DMS 273 (cell line): ENCODE results near the gene OVCA2.

Source experiments
- DNase-seq: peaks from one replicate; lab custom pipeline; 2025; ENCODE audit not compliant: unreplicated experiment; lab: John Stamatoyannopoulos, UW

Gene OVCA2

DNA sequence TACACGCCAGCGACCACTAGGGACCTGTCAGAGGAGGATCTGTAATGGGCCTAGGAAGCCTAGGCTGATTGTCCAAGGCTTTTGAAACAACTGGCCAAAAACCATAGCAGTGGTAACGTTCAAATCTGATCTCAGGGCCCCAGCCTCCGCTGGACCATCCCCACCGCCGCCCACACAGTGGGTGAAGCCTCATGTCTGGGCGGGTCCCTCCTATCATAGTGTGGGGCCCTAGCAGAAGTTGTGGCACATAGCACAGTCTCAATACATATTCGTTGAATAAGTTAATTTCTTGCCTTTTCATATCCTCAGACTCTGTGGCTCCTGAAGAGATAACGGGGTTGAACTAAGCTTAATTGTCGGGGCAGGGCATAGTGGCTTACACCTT is 11.1 kb upstream of the OVCA2 start:
- DNase-seq: no peak

DNA sequence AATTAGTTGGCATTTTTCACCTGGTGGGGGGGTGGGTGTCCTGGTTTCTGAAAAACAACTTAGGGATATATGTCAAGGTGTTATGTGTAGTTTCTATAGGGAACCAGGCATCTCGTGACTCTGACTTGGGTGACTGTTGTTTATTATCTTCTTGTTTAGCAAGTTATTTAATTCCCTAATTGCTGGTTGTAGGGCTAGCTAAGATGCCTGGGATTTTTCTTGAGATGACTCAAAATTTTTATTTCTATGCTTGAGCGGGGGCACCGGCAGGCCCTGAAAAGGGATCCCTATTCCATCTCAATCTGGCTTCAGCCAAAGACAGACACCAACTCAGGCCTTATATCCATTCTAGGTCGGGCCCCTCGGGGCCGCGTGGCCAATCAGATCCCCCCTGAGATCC is 8.7 kb upstream of the OVCA2 start:
- DNase-seq: no peak

DNA sequence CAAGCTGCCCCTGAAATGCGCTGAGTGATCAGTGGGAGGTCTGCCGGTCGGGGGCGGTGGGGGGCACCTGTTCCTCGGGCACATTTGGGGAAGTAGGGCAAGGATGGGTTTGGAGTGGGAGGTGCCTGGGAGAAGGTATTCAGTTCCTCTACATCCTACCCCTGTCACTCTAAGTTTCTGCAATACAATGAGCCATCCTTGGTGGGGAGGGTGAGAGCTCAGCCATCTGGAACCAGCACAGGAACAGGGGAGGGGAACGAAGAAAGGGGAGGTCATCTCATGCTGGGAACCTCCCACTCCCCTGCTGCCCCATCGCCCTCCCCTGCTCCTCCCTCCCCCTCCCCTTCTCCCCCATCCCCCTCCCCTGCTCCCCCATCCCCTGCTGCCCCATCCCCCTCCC is 7.7 kb upstream of the OVCA2 start:
- DNase-seq: peak; percentile 68

DNA sequence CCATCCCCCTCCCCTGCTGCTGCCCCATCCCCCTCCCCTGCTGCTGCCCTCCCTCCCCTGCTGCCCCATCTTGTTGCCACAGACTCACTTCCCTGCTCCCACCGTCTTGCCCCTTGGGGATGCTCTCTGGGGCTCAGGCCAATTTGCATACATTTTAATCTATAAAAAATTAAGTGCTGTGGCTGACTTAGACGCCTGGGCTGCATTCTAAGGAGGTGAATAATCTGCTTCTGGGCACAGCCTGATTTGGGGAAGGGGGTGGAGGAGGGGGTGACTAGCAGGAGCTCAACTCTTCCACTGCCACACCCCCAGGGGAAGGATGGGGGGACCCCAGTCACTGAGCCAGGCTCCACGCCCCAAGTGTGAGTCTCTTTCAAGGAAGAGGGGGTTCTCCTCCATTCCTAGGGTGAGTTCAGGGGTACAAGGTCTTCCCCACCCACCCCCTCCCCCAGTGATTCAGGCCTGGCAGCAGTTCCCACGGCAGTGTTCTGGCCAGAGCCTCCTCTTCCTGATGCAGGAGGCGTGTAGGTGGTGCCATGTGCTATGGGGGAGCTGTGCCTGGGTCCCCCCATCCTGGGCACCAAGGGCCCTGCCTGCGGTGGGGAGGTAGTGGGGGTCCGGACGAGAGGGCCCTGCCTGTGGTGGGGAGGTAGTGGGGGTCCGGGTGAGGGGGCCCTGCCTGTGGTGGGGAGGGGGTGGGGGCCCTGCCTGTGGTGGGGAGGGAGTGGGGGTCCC is 6.8 kb upstream of the OVCA2 start:
- peak; percentile 31 for DNase-seq

DNA sequence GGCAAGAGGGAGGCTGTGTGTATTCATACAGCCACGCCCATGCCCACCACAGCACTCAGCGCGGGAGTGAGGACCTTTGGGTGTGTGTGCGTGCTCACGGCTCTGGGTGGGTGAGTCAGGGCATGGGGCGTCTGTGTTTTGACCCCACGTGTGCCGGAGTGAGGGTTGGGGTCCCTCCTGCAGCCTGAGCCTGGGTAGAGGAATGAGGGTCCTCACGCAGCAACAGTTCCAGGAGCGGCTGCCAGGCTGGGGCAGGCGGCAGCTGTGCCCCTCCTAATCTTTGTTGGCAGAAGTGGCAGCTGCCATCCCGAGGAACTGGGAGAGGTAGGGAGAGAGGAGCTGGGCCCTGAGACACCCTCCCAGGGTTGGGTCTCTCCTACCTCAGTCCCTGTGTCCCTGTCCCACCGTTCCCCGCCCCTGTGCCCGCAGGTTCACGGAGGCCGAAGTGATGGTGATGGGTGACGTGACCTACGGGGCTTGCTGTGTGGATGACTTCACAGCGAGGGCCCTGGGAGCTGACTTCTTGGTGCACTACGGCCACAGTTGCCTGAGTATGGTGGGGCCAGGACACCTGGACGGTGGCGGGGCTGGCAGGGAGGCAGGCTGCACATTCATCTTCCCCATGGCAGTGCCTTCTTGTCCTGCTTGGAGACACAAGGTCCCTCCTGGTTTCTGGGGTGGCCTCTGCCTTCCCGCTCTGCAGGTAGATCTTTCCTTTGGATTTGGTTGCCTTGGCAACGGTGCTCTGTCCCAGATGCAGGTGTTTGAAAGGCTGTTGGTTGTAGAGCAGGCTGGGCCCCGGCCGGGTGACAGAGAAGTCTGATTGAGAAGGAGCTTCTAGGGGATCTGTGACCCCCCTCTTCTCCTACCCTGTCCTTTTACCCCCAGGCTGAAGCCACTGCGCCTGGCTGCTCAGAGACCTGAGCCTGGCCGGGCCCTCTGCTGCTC is 6.0 kb upstream of the OVCA2 start:
- no peak for DNase-seq

DNA sequence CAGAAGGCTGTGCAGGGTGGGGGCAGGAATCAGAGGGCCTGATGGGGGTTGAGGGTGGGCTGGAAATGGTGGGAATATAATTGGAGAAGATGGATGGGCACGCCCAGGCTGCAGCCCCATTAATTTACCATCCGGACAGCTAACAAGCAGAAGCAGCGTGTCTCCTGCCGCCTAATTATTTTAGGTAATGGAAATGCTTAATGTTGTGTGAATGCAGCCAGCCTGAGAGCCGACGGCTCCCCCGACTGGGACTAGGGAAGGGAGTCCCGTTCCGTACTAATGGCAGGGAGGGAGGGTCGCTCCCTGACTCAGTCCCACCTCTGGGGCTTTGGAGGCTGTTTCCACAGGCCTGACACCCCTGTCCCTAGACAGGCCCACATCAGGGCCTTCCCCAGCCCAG is 4.7 kb upstream of the OVCA2 start:
- no peak for DNase-seq

DNA sequence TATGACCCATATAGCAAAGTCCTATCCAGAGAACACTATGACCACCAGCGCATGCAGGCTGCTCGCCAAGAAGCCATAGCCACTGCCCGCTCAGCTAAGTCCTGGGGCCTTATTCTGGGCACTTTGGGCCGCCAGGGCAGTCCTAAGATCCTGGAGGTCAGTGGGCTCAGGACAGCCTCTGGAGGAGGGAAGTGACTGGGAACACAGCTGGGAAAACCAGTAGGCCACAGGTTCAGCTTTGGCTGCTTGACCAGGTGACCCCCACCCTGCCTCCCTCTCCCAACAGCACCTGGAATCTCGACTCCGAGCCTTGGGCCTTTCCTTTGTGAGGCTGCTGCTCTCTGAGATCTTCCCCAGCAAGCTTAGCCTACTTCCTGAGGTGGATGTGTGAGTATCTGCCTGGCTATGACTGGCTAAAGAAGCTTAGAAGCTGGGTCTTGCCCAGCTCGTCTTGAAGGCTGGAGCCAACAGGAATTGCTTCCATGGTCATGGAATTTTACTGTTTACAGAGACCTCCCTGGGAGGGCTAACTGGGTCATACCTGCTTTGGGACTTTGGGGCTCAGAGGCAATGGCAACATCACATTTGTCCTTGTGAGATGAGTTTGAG is 1.5 kb upstream of the OVCA2 start:
- no peak for DNase-seq

DNA sequence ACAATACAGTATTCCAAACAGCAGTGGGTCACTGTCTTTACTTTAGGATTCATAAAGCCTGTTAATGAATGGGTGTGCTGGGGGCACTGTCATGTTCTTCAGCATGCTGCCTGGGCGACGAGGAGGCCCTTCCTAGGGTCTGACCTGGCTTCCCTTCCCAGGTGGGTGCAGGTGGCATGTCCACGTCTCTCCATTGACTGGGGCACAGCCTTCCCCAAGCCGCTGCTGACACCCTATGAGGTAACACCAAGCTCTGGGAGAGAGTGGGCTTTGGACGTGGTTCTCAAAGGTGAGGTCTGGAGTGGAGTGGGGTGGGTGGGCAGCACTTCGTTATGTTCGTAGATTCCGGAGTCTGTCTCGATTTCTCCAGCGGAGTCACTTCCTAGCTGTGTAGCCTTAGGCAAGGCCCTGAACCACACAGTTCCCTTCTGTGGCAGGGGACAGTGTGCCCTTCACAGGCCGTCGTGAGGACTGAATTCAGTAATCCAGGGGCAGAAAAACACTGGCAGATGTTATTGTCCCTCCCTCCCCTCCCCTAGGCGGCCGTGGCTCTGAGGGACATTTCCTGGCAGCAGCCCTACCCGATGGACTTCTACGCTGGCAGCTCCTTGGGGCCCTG is 771 bp upstream of the OVCA2 start:
- DNase-seq: peak; percentile 76

DNA sequence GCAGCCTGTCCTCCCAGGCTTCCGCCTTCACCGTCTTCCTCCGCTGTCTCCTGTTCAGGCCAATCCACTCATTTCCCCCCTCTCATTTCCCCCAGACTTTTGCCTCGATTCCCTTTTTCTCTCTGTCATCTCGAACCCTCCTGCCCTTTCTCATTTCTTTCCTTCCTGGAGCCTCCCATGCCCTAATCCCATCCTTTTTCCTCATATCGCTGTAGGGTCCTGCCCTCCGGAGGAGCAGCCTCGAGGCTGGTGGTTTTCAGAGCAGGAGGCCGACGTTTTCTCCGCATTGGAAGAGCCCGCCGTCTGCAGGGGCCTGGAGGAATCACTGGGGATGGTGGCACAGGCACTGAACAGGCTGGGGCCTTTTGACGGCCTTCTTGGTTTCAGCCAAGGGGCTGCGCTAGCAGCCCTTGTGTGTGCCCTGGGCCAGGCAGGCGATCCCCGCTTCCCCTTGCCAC is 597 bp downstream of the OVCA2 start:
- peak; percentile 48 for DNase-seq

DNA sequence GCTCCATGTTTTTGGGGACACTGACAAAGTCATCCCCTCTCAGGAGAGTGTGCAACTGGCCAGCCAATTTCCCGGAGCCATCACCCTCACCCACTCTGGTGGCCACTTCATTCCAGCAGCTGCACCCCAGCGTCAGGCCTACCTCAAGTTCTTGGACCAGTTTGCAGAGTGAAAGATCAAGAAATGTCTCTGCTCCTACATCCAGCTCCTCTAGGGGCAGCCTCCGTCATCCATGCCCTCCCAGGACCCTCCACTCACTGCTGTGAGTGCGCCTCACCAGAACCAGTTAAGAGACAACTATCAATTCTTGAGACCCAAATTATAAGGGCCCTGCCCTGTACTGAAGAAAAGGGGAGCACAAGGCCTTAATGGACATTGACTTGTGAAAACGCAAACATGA is 1.1 kb downstream of the OVCA2 start:
- DNase-seq: no peak

DNA sequence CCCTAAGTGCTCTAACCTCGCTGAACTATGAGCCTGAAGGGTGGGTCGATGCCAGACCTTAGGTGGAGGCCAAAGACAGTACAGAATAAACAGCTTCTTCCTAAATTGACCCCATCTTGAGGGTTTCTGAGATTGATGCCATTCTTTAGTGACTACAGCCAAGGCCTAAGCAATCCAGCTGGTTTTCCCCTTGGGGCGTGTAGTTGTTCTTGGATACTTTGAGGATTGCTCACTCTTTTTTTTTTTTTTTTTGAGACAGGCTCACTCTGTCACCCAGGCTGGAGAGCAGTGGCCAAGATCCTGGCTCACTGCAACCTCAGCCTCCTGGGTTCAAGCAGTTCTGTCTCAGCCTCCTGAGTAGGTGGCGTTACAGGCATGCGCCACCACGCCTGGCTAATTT is 2.0 kb downstream of the OVCA2 start:
- no peak for DNase-seq

DNA sequence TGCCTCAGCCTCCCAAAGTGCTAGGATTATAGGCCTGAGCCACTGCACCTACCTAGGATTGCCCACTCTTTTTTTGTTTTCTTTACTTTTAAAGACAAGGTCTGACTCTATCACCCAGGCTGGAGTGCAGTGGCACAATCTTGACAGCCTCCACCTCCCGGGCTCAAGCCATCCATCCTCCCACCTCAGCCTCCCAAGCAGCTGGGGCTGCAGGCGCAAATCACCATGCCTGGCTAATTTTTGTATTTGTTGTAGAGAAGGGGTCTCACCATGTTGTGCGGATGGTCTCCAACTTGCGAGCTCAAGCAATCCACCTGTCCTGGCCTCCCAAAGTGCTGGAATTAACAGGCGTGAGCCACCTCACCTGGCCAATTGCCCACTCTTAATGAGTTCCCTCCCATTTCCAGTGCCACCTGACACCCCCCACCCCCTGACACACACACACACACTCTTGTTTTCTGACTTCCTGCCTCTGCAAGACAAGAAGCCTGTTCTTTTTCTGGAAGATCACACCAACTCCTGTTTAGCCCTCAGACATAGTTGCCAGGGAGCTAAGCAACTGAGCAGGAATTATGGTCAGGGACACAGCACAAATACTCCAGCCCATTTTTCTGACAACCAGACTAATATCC is 2.6 kb downstream of the OVCA2 start:
- DNase-seq: no peak

DNA sequence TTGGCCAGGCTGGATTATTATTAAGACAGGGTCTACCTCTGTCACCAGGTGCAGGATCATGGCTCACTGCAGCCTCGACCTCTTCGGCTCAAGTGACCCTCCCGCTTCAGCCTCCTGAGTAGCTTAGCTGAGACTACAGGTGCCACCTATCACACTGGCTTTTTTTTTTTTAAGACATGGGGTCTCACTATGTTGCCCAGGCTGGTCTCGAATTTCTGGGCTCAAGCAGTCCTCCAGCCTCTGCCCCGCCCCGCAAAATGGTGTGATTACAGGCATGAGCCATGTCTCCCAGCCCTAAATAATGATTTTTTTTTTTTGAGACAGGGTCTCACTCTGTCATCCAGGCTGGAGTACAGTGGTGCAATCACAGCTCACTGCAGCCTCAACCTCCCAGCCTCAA is 5.8 kb downstream of the OVCA2 start:
- DNase-seq: no peak

DNA sequence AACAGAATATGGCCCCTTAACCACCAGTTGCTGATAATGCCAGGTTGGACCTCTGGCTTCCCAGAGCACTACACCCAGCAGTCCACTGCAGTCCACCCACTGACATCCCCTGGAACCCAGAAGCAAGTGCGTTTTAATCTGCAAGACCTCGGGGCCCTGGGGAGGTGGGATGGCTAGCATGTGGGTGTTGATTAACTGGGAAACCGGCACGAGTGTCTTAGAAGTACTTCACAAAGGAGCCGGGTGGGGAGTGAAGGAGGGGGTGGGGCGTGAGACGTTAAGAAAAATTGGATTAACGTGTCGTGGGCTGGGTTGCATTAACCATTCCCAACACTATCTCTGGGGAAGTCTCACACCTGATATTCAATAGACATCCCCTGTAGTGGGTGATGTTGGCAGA is 7.0 kb downstream of the OVCA2 start:
- no peak for DNase-seq

DNA sequence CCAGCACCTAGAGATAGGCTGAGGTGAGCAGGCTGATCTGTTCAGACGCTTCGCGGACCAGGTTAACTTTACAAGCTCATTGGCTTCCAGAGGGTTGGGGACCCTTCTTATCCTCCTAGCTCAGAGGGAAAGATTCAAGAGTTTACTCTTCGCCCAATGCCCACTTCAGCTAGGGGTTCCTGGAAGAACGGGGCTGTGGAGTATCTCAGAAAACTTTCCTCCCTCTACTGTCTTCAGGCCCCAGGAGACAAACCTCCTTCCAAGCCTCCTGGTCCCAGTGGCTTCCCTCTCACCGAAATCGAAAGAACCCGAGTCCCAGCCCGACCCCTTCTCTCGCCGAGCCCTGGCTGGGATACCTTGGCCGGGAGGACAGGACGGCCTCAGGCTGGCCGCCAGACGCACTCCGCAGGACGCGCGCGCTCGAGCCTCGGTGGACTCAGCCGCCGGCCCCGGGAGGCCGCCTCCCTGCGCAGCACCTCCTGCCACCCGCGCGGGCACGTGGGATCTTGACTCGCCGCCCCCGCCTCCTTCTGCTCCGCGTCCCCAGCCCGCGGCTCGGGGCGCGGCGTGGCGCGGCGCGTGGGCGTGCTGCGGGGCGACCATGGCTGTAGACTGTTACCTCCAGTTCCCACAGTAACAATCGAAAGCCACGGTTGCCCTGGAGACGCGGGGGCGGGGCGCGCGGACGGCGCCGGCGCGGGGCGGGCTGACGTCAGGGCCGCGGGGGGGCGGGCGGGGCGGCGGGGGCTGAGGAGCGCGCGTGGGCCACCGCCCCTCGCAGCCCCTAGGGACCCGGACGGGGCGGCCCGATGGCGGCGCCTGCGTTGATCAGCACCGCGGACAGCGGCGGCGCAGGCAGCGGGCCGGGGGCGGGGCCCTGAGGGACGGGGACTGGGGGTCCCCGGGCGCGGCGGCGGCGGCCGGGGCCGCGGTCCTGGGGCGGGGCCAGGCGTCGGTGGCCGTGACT is 7.8 kb downstream of the OVCA2 start:
- DNase-seq: peak; percentile 84

DNA sequence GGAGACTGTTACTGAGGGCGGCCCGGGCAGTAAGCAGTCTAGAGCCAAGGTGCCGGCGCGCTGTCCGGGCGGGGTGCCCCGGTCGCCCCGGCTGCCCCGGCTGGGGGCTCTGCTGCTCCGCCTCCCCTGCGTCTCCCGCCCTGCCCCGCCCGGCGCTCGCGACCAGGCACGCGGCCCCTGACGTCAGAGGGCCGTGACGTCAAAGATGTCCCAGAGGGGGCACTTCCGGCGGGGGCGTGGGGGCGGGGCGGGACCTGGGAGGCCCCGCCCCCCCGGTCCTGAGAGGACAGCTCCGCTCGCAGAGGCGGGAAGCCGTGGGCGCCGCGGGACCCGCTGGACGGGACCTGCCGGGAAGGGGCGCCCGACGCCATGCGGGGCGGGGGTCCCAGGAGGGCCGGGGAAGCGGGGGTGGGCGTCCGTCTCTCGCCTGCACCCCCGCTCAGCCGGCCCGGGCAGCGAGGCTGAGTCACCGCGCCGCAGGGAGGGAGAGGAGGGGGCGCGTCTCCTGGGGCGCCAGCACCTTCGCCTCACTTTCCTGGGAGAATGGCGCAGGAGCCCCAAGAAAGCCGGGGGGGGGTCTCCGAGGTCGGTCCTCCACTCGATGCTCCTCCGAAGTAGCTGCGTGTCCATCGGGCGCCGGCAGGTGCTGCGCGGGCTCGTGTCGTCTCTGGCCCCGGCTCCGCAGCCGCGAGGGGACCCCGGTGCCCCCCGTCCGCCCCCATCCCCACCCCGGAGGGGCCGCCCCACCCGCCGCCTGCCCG is 8.7 kb downstream of the OVCA2 start:
- DNase-seq: peak; percentile 78

DNA sequence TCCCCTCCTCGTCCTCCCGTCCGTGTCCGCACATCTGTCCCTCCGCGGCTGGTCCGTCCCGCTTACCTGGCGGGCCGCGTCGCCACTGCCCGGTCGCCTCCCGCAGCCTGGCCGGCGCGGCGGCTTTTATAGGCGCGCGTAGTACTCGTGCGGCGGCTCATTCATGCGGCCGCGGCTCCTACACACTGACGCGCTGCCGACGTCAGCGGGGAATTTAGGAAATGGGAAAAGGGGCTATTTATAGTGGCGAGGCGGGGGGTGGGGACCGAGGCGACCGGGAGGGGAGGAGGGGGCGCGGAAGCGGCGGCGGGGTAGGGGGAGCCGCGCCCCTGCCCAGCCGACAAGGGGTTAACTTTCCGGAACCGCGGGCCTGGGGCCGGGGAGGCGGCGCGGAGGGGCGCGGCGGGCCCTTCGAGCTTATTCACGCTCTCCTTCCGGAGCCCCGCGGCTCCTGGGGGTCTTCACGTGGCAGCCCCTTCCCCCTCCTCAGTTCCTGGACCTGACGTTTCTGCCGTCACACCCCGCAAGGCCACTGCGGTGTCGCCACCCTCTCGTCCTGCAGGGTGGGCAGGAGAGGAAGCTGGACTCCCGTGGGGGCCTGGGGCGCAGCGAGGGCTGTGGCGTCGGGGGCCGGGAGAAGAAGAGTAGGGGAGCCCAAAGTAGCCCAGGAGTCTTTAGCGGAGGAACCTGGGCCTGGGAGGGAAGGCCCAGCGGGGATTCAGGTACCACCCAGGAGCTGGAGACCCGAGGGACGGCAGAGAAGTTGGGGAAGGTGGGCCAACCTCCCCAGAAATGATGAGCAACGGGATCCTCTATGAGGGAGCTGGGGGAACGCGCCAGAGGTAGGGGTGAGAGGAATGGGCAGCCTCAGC is 9.5 kb downstream of the OVCA2 start:
- peak; percentile 66 for DNase-seq

DNA sequence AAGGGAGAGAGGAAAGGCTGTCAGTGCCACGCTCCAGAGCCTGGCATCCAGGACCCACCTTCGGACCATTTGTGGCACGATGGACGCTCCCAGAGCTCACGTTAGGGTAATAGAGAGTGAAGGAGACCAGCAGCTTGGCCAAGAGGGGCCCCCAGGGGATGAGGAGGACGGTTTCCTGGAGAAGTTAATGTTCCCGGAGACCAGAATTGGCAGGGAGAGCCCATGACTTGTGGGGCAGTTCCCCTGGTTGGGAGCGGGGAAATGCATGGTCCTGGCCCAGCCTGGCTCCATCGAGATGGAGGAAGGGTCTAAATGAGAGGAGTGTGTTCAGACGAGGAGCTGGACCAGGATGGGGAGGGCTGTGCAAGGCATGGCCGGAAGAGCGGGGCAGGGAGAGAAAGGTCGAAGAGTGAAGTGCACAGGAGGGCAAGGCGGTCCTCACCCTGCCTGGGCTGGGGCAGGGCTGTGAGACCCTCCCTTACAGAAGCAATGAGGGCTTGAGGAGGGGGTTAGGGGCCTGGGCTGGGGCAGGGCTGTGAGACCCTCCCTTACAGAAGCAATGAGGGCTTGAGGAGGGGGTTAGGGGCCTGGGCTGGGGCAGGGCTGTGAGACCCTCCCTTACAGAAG is 10.2 kb downstream of the OVCA2 start:
- DNase-seq: peak; percentile 35
